Right lobe of liver (tissue), 4 donors: ENCODE measurements around the gene CAPZB.

Experiments
- CTCF ChIP-seq, 4 donors: fragments of 200-600 bp in 3 of 4; fragments of 450-650 bp in 1 of 4; IDR thresholded peaks; one replicate each; pipeline versions ENCODE4 v1.5.1 to v1.8.0; 2016 to 2022; ENCODE audit warnings: antibody characterized with exemption in 4 of 4, mild to moderate bottlenecking in 2 of 4
- POLR2A ChIP-seq: fragments of 450-650 bp; IDR thresholded peaks from one replicate; pipeline ENCODE4 v1.6.1; 2017; ENCODE audit warnings: antibody characterized with exemption, mild to moderate bottlenecking
- donor health status: DM: no; HTN: no; CAD: no.
- donor health status: DM: no; HTN: no; CAD: no.
- donor health status: DM: no; HTN: yes; CAD: no.

- no peak for TF ChIP-seq CTCF (IDR thresholded peaks at IDR 0.05)
- TF ChIP-seq POLR2A = no peak
Measured at GRCh38 chr1:19407494-19408096, 77.7 kb downstream of the CAPZB start.
